GM12874 (cell line): ENCODE measurements around the gene ZBTB32.

ENCODE experiments used
- TF ChIP-seq, protein P1 (sequence below): IDR thresholded peaks from 2 replicates; pipeline ENCODE4 v1.5.1; 2011; ENCODE audit warnings: low read depth, mild to moderate bottlenecking, control low read depth, low read length, moderate library complexity; ENCODE audit not compliant: insufficient read depth

The ZBTB32 gene

DNA sequence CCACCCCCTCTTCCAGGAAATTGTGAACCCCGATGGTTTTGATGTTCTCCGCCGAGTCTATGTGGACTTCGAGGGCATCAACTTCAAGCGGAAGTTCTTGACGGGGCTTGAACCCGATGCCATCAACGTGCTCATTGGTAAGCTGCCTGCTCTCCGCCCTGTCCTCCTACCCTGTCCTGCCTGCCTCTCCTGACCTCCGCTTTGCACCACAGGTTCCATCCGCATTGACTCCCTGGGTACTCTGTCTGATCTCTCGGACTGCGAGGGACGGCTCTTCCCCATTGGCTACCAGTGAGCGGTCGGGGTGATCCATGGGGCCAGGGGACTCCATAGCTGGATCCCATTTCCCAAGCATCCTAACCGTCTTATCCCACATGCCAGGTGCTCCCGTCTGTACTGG lies 26.0 kb downstream of the ZBTB32 start:
- TF ChIP-seq, protein P1, sequence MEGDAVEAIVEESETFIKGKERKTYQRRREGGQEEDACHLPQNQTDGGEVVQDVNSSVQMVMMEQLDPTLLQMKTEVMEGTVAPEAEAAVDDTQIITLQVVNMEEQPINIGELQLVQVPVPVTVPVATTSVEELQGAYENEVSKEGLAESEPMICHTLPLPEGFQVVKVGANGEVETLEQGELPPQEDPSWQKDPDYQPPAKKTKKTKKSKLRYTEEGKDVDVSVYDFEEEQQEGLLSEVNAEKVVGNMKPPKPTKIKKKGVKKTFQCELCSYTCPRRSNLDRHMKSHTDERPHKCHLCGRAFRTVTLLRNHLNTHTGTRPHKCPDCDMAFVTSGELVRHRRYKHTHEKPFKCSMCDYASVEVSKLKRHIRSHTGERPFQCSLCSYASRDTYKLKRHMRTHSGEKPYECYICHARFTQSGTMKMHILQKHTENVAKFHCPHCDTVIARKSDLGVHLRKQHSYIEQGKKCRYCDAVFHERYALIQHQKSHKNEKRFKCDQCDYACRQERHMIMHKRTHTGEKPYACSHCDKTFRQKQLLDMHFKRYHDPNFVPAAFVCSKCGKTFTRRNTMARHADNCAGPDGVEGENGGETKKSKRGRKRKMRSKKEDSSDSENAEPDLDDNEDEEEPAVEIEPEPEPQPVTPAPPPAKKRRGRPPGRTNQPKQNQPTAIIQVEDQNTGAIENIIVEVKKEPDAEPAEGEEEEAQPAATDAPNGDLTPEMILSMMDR, result no peak

DNA sequence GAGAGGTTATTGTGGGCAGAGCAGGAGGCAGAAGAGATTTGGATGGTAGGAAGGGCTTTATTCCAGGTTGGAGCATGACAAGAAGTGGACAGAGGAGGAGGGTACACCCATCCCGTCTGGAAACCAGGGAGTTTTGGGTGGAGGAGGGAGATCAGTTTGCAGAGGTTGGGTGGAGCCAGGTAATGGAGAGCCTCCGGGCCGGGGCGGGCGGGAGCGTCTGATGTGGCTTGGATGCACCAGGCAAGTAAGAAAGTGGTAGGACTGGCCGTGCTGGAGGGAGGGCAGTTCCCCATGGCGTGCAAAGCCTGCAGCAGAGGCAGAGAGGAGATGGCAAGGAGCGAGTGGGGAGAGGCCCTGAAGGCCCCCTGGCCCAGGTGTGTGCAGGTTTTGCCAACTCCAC lies 27.0 kb downstream of the ZBTB32 start:
- TF ChIP-seq, protein P1, result no peak

DNA sequence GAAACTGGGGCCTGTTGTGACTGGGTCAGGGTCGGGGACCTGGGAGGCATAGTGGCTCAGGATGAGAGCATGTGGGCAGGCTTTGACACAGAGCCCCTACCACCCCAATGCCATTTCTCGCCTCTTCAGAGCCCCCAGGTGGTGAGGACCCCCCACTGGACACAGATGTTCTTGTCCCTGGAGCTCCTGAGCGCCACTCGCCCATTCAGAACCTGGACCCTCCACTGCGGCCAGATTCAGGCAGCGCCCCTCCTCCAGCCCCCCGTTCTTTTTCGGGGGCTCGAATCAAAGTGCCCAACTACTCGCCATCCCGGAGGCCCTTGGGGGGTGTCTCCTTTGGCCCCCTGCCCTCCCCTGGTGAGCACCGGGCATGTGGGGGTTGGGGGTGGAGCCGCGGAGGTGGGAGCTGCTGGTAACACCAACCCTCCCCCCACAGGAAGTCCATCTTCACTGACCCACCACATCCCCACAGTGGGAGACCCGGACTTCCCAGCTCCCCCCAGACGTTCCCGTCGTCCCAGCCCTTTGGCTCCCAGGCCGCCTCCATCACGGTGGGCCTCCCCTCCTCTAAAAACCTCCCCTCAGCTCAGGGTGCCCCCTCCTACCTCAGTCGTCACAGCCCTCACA lies 27.5 kb downstream of the ZBTB32 start:
- TF ChIP-seq, protein P1, result no peak

DNA sequence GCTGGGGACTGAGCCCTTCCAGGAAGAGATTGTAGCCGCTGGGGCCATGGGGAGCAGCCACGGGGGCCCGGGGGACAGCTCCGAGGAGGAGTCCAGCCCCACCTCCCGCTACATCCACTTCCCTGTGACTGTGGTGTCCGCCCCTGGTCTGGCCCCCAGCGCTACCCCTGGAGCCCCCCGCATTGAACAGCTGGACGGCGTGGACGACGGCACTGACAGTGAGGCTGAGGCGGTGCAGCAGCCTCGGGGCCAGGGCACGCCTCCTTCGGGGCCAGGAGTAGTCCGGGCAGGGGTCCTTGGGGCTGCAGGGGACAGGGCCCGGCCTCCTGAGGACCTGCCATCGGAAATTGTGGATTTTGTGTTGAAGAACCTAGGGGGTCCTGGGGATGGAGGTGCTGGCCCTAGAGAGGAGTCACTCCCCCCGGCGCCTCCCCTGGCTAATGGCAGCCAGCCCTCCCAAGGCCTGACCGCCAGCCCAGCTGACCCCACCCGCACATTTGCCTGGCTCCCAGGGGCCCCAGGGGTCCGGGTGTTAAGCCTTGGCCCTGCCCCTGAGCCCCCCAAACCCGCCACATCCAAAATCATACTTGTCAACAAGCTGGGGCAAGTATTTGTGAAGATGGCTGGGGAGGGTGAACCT lies 28.3 kb downstream of the ZBTB32 start:
- TF ChIP-seq, protein P1, result no peak

DNA sequence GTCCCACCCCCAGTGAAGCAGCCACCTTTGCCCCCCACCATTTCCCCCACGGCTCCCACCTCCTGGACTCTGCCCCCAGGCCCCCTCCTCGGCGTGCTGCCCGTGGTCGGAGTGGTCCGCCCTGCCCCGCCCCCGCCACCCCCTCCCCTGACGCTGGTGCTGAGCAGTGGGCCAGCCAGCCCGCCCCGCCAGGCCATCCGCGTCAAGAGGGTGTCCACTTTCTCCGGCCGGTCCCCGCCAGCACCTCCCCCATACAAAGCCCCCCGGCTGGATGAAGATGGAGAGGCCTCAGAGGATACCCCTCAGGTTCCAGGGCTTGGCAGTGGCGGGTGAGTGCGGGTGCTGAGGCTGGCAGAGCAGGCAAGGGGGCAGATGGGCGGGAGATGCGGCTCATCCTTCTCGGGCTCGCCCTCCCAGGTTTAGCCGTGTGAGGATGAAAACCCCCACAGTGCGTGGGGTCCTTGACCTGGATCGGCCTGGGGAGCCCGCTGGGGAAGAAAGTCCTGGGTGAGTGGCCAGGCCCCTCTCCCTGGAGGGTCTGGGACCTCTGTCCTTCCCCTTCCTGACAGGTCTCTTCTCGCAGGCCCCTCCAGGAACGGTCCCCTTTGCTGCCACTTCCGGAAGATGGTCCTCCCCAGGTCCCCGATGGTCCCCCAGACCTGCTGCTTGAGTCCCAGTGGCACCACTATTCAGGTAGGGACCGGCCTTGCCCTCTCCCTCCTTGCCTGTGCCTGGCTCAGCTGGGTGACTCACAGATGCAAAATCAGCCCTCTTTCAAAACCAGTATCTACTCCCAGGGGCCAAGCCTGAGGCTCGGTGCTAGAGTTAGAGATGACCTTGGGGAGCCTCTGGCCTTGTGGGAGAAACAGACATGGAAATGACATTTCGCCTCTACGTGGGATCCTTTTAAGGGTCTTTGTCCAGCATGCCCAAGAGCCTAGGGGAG lies 29.1 kb downstream of the ZBTB32 start:
- TF ChIP-seq, protein P1, result no peak

DNA sequence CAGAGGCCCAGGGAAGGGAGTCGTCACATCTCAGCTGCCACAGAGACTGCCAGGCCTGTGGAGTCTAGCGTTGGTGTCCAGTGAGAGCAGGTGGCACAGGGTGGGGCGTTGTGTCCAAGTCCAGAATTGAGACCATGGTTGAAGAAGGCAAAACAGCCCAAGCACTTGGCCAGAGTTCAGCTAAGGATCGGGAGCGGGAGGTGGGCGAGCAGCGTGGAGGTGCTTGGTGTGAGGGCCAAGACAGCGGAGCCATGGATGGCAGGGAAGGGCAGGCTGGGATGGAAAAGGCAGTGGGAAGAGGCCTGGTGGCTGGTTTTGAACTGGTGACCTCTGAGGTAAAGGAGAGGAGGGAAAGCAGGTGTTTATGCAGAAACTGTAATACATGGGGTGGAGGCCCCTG lies 29.9 kb downstream of the ZBTB32 start:
- TF ChIP-seq, protein P1, result no peak

DNA sequence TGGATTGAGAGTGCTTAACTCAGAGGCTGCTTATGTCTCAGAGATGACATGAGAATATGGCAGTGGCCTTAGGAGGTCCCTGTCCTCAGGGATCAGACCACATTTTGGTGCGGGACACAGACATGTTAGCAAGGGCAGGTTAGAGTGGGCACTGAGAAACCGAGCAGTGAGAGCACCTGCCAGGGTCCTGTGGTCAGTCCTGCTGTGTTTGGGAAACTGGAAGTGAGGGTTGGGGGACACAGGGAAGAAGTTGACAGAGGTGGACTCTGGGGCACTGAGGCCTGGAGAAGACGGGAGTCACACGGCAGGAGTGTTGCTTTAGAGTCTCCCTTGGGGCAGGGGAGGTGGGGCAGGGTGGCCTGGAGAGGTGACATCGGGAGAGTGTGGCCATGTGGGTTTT lies 30.5 kb downstream of the ZBTB32 start:
- TF ChIP-seq, protein P1, result no peak
